Measurements from ENCODE around the gene WIPI1. TPM values are rescaled to one million over a fixed set of nuclear protein-coding genes. Genes with fewer than 3 reads are reported as not detected.

The WIPI1 gene
- polyA plus RNA-seq, 1 donor (not counting 4 experiments of a cell fraction or from before 2014, with no cell fraction given) = 49.4 TPM

DNA sequence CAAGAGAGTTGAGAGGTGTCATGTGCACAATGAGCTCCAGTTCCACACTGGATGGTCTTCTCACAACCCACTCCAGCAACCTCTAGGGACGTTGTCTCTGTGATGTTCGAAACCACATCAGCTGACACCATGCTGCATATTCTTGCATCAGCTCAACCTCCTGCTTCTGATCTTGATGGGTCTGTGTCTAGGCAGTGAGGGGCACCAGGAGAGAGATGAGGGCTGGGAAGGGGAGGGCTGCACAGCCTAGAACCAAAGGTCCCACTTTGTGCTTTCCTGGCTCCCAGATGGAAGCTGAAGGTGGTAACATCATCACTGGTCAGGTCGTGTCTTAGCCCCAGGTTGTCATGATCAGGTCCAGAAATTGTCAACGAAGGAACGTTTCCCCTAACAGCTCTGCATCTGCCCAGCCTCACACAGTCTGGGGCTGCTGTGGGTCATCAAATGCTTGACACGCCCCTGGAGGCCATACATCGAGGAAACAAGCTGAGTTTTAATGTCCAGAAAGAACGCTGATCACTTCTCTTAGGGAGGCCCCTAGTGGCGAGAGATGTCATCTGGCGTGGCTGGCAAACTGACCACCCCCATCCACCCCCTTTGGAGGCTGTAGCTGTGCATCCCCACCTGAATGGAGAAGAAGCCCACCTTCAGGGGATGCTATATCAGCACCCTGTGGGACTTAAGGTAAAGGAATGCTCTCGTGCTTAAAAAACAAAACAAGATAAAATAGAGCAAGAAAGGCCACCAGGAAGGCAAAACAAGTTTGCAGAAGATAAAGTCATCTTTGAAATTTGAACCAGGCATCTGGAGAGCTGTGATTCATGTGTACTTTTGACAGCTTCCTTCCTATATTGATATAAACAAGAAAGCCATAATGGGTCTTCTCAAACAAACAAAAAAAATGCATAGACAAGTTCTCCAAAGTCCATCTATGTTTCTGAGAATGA, 58.3 kb downstream of the WIPI1 start:
- Histone ChIP-seq H3K9ac (ENCODE audit: control insufficient read depth, extremely low read depth, insufficient read depth, low read length) (no peak overlapping the region), H3K27me3 (ENCODE audit: control insufficient read depth, extremely low read depth, insufficient read depth, low read length) (no peaks in the 10 kb centered on the region), H2AFZ (ENCODE audit: control insufficient read depth, low read length) (no peak overlapping the region), H3K4me3 (ENCODE audit: control insufficient read depth in 2 of 3, extremely low read depth in 1 of 3, insufficient read depth in 2 of 3, low read depth in 1 of 3, low read length in 3 of 3) (no peak overlapping the region), H3K9me3 (ENCODE audit: control insufficient read depth, low read depth, low read length) (no peaks in the 10 kb centered on the region), H4K20me1 (ENCODE audit: control insufficient read depth, extremely low read depth, insufficient read depth, low read length) (no peaks in the 10 kb centered on the region), H3K36me3 (ENCODE audit: control insufficient read depth in 2 of 2, extremely low read depth in 1 of 2, insufficient read depth in 2 of 2, low read length in 2 of 2) (no peaks in the 10 kb centered on the region), H3K4me1 (ENCODE audit: control insufficient read depth, extremely low read depth, insufficient read depth, low read length) (no peaks in the 10 kb centered on the region), H3K27ac (ENCODE audit: control insufficient read depth, insufficient read depth, low read length) (no peak overlapping the region), H3K9me1 (ENCODE audit: control insufficient read depth, extremely low read depth, insufficient read depth, low read length) (no peaks in the 10 kb centered on the region), H3K79me2 (ENCODE audit: control insufficient read depth, insufficient read depth, low read length) (no peaks in the 10 kb centered on the region), H3K4me2 (ENCODE audit: control insufficient read depth, extremely low read depth, insufficient read depth, low read depth, low read length) (no peak overlapping the region)
- TF ChIP-seq, protein P1, sequence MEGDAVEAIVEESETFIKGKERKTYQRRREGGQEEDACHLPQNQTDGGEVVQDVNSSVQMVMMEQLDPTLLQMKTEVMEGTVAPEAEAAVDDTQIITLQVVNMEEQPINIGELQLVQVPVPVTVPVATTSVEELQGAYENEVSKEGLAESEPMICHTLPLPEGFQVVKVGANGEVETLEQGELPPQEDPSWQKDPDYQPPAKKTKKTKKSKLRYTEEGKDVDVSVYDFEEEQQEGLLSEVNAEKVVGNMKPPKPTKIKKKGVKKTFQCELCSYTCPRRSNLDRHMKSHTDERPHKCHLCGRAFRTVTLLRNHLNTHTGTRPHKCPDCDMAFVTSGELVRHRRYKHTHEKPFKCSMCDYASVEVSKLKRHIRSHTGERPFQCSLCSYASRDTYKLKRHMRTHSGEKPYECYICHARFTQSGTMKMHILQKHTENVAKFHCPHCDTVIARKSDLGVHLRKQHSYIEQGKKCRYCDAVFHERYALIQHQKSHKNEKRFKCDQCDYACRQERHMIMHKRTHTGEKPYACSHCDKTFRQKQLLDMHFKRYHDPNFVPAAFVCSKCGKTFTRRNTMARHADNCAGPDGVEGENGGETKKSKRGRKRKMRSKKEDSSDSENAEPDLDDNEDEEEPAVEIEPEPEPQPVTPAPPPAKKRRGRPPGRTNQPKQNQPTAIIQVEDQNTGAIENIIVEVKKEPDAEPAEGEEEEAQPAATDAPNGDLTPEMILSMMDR (optimal IDR thresholded peaks at IDR 0.05 in 1 of 3, IDR thresholded peaks at IDR 0.05 in 1 of 3, conservative IDR thresholded peaks at IDR 0.05 in 1 of 3; ENCODE audit: extremely low read depth in 1 of 3, insufficient read depth in 2 of 3, low read length in 3 of 3) = peak; percentile 55 to 73 (median 69)
- TF ChIP-seq EZH2 (IDR thresholded peaks at IDR 0.05; ENCODE audit: low read length) = no peak
- dilution Hi-C loops (cut with MboI; ENCODE audit: extremely low pct_ligation_motif_present, low sequenced_read_pairs) = no loop called here
- FAIRE-seq = no peak
- DNase-seq (ENCODE audit: low read depth, low spot score) = no peak

DNA sequence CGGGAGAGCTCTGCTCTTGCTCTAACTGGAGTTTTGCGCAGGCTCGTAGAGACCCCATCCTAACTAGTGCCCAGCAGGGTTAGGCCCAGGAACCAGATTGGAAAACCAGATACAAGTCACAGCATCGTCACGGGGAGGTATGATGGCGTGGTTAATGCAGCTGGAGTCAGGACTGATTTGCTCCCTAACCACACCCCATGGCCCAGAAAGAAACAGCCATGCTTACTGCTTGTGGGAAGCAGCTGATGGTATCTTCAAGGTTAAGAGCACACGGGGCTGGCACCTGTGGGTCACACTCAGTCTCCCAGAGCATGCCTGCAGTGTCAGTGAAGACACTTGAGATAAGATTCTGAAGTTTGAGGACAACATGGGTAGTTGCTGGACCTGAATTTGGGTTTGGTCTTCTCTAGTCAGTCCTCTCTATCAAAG, 60.2 kb downstream of the WIPI1 start:
- Histone ChIP-seq H3K79me2 (ENCODE audit: control insufficient read depth, insufficient read depth, low read length) (no peaks in the 10 kb centered on the region), H3K9me3 (ENCODE audit: control insufficient read depth, low read depth, low read length) (no peaks in the 10 kb centered on the region), H2AFZ (ENCODE audit: control insufficient read depth, low read length) (no peak overlapping the region), H3K4me1 (ENCODE audit: control insufficient read depth, extremely low read depth, insufficient read depth, low read length) (no peaks in the 10 kb centered on the region), H3K4me2 (ENCODE audit: control insufficient read depth, extremely low read depth, insufficient read depth, low read depth, low read length) (no peak overlapping the region), H3K9ac (ENCODE audit: control insufficient read depth, extremely low read depth, insufficient read depth, low read length) (no peak overlapping the region), H3K27ac (ENCODE audit: control insufficient read depth, insufficient read depth, low read length) (no peak overlapping the region), H3K36me3 (ENCODE audit: control insufficient read depth in 2 of 2, extremely low read depth in 1 of 2, insufficient read depth in 2 of 2, low read length in 2 of 2) (no peaks in the 10 kb centered on the region), H3K27me3 (ENCODE audit: control insufficient read depth, extremely low read depth, insufficient read depth, low read length) (no peaks in the 10 kb centered on the region), H4K20me1 (ENCODE audit: control insufficient read depth, extremely low read depth, insufficient read depth, low read length) (no peaks in the 10 kb centered on the region), H3K4me3 (ENCODE audit: control insufficient read depth in 2 of 3, extremely low read depth in 1 of 3, insufficient read depth in 2 of 3, low read depth in 1 of 3, low read length in 3 of 3) (no peak overlapping the region), H3K9me1 (ENCODE audit: control insufficient read depth, extremely low read depth, insufficient read depth, low read length) (no peaks in the 10 kb centered on the region)
- dilution Hi-C loops (cut with MboI; ENCODE audit: extremely low pct_ligation_motif_present, low sequenced_read_pairs) = no loop called here
- FAIRE-seq = no peak
- DNase-seq (ENCODE audit: low read depth, low spot score) = no peak
- no peak for TF ChIP-seq EZH2 (IDR thresholded peaks at IDR 0.05; ENCODE audit: low read length)
- TF ChIP-seq, protein P1 (optimal IDR thresholded peaks at IDR 0.05 in 1 of 3, IDR thresholded peaks at IDR 0.05 in 1 of 3, conservative IDR thresholded peaks at IDR 0.05 in 1 of 3; ENCODE audit: extremely low read depth in 1 of 3, insufficient read depth in 2 of 3, low read length in 3 of 3) = no peak

All from keratinocyte (primary cell).